Activated naive CD4-positive, alpha-beta T cell treated with anti-CD3 and anti-CD28 coated beads, Interleukin-2, amount 50 U/mL, for 16 hours (primary cell): Measurements from ENCODE around the gene ITPK1.

Experiments
- DNase-seq: peaks from one replicate; pipeline ENCODE4 v3.0.0-alpha.2; 2020

Gene ITPK1

GRCh38 chr14:93057586-93058280 is 58.0 kb downstream of the ITPK1 start:
- no peak for DNase-seq

DNA sequence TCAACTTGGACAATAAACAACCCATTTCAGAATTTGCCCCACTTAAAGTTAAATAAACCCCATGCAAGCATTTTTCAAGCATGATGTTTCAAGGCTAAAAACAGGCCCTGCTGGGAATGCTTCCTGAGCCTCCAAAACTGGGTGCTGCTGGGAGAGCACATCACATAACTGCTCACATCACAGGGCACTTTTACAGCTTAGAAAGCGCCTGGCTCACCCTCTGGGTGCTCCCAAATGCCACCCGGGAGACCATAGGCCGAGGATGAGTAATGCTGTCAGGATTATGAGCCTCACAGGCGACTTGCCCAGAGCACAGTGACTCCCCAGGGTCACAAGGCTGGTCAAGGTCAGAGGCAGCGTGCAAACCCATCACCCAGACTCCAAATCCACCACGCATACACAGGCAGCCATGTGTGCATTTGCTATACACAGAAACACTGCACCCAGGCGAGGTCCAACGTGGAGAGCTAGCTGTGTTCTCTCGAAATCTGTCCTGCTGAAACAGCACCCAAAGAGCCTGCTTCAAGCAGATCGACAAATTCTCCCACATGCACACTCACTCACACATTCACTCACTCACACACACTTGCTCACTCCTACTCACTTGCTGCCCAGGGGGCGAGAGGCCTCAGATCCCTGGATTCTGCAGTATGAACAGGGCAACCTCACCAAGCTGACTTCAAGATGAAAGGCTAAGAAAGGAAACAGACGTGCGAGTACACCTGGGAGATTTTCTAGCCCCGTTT is 58.7 kb downstream of the ITPK1 start:
- no peak for DNase-seq

GRCh38 chr14:93056166-93056839 is 59.4 kb downstream of the ITPK1 start:
- no peak for DNase-seq

GRCh38 chr14:93055651-93056115 is 60.0 kb downstream of the ITPK1 start:
- no peak for DNase-seq

GRCh38 chr14:93054876-93055275 is 60.8 kb downstream of the ITPK1 start:
- no peak for DNase-seq

GRCh38 chr14:93054006-93054405 is 61.7 kb downstream of the ITPK1 start:
- DNase-seq, result no peak

- no peak for DNase-seq
These were observed 63.9 kb downstream of the ITPK1 start for GRCh38 chr14:93051600-93052546.

DNA sequence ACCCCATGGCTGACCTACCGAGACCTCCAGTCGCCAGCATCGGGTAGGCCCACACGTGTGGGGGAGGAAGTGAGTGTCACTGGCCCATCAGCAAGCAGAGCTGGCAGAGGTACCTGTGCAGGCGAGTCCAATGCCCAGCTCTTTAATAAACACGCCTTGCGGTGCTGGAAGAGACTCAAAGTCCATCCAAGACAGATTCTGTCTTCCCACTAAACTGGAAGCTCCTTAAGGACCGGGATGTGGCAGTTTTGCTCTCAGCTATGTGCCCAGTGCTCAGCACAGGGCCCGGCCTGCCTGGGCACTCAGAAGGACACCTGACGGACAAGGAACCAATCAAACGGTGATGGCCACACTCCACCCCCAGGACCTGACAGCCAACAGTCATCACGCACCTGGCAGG is 65.0 kb downstream of the ITPK1 start:
- DNase-seq, result no peak

DNA sequence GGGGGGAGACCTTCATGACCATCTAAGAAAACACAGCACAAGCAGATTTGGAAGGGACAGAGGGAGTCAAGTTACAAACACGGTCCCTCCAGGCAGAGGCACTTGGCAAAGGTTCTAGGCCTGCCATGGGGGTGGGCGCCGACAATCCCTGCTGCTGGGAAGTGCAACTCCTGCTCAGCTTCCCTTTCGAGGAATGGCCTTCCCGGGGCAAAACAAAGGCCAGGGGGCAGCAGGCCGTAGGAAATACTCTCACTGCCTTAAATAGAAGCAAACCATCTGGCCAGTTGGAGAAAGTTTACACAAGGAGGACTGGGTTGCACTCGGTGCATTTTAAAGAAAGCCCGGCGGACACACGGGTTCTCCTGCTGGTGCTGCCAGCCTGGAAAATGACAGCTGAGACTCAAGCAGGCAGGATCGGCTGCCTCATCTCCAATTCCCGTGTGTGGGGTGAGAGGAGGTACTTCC is 65.8 kb downstream of the ITPK1 start:
- no peak for DNase-seq

- DNase-seq, result no peak
These were observed 66.4 kb downstream of the ITPK1 start for GRCh38 chr14:93049315-93049714.

DNA sequence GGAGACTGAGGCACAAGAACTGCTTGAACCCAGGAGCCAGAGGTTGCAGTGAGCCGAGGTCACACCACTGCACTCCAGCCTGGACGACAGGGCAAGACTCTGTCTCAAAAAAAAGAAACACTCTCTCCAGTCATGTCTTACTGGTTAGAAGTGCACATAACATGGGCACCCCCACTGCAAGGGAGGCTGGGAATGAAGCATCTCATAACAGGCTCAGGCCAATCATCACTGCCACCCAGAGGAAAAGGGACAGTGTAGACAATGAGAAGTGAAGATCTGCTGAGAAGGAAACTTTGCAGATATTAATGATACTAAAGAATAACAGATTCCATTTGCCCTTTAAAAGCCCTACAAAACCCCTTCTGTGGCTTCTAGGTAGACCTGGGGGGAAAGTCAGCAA is 66.9 kb downstream of the ITPK1 start:
- no peak for DNase-seq

- no peak for DNase-seq
These were observed 68.1 kb downstream of the ITPK1 start for GRCh38 chr14:93047661-93048060.

DNA sequence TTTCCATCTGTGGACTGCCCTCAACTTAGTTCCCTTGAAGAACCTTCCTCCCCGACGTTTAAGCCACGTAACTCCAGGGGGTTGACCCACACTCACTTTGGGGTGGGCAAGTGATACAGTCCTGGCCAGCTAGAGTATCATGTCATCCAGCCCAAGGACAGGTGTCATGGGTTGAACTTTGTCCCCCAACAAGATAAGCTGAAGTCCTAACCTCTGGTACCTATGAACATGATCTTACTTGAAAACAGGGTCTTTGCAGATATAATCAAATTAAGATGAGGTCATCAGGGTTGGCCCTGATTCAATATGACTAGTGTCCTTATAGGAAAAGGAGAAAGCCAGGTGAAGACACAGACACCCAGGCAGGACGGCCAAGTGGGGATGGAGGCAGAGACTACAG is 68.6 kb downstream of the ITPK1 start:
- DNase-seq, result no peak

DNA sequence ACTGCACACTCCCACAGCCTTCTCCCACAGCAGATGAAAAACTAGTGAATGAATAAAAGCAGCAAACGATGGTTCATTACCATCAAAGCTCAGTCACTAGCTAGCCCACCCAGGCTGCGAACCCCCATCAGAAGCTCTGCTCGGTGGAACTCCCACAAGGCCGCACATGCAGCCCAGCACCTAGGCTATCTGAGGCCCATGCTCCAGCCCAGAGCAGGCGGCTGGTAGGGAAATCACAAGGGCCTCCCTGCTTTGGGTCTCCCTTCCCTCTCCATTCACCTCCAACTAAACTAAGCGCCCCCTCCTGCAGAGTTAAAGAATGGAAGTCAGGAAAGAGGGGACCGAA is 69.0 kb downstream of the ITPK1 start:
- no peak for DNase-seq

DNA sequence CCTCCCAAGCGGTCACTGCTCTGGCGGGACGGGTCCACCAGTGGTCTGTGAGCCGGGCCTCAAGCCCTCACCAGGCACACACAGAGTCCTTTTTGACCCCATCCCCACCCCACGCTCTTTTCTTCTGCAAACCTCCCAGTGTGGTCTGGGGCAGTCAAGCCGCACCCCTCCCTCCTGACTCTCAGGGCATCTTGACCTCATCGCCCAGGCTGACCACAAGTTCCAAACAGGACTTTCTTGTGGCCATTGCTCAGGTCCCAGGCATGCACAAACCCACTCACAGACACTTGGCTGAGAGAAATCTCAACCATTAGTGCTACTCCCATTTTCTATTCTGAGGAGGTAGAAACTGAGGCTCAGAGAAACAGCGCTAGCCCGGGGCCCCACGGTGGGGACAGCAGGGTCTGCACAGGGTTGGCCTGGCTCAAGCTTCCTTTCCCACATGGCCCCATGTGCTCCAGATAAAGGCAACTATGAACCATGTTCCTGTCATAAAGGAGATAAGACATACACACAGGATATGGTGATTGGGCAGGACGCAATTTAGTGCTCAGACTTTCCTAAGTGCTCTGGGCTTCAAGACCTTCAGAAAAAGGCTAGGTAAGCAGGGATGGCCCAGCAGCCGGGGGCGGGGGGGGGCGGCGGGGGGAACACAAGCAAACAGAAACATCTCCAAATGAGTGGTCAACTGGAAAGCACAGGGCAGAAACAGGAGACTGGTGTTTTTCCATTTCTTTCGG is 69.6 kb downstream of the ITPK1 start:
- DNase-seq, result no peak

- DNase-seq, result no peak
These were observed 70.5 kb downstream of the ITPK1 start for GRCh38 chr14:93045211-93045674.

- DNase-seq, result no peak
These were observed 71.2 kb downstream of the ITPK1 start for GRCh38 chr14:93044556-93044955.

- no peak for DNase-seq
These were observed 71.6 kb downstream of the ITPK1 start for GRCh38 chr14:93044121-93044520.

- DNase-seq, result no peak
These were observed 72.5 kb downstream of the ITPK1 start for GRCh38 chr14:93042968-93043940.

DNA sequence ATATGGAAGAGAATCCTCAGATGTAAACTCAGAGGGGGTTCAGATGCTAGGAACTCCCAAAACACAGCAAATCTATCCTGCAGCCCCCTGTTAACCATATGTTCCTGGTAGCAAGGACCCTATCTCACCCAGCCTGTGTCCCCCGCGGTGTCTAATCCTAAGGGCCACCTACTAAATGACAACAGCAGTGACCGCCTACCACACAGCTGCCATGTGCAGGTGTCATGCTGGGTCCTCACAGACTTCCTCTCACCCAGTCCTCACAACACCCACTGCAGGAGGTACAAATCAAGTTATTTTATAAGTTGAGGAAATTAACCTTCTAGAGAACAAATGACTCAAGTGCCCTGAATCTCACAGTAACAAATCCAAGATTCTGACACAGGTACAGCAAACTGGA is 73.9 kb downstream of the ITPK1 start:
- DNase-seq, result no peak

DNA sequence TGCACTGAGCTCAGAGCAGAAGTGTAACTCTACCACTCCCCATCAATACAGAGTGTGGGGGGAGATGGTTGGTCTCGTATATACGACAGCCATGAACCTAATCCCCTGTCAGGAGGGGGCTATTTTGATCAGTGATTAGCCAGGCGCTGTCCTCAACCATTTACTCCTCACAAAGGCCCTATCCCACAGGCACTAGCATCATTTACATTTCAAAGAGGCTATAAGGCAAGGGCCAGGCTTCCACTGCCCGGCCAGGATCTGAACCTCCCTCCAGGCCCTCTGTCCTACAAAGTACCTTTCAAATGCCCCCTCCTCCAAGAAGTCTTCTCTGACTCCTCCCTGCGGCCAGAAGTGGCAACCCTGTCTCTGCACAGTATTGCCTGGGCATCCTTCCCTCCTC is 74.7 kb downstream of the ITPK1 start:
- DNase-seq, result no peak
